GM12878 (cell line): ENCODE measurements around the gene TMEM128. TPM values are rescaled to one million over a fixed set of nuclear protein-coding genes. Genes with fewer than 3 reads are reported as not detected.

Source experiments
- ATAC-seq: fragments of 200-7000 bp; cut with Tn5 transposase; 3 replicates; pipeline ENCODE4 v1.9.1; 2020; ENCODE audit warnings: mild to moderate bottlenecking, moderate library complexity
- BruUV-seq: library from RNA; stranded (reverse); fragments of 400-500 nt; replicated peaks from 2 replicates; lab custom pipeline; 2021; lab: Mats Ljungman, UMichigan
- CTCF ChIA-PET: fragments of 300-600 bp; sonication (Branson Sonifier 250); formaldehyde crosslinking; extraction: SDS; loops from one replicate; lab custom pipeline; 2021; ENCODE audit warnings: inconsistent platforms; lab: Yijun Ruan, JAX
- POLR2A ChIA-PET: fragments of 350-600 bp; formaldehyde crosslinking; extraction: SDS; loops from one replicate; lab custom pipeline; 2021; ENCODE audit warnings: inconsistent platforms; lab: Charles Lee
- RAD21 ChIA-PET: fragments of 300-600 bp; sonication (Branson Sonifier 250); formaldehyde crosslinking; loops from one replicate; lab custom pipeline; 2023; ENCODE audit warnings: antibody characterized with exemption; ENCODE audit not compliant: unreplicated experiment; lab: Charles Lee
- SMC1A ChIA-PET: fragments of 300-600 bp; sonication (Branson Sonifier 250); formaldehyde crosslinking; loops from one replicate; lab custom pipeline; 2023; ENCODE audit not compliant: unreplicated experiment, uncharacterized antibody; lab: Charles Lee
- DNase-seq: peaks from one replicate; pipeline ENCODE4 v3.0.0-alpha.2; 2011; ENCODE audit warnings: low read depth, low spot score
- FAIRE-seq: peaks from 3 replicates; lab custom pipeline; 2011; peaks lifted over from hg19 to GRCh38; lab: Jason Lieb, UNC
- H2AFZ ChIP-seq: 2 replicates; pipeline ENCODE4 v1.6.0; 2011; ENCODE audit warnings: low read depth, low read length, control low read depth; ENCODE audit not compliant: control insufficient read depth
- H3K27ac ChIP-seq: 2 replicates; pipeline ENCODE4 v1.5.1; 2011; ENCODE audit warnings: control low read depth; ENCODE audit not compliant: control insufficient read depth, insufficient read depth
- H3K27me3 ChIP-seq, 2 experiments: replicated peaks in 1 of 2; 2 replicates each; pipeline versions ENCODE4 v1.6.0 to v1.6.1; 2011; ENCODE audit warnings: low read length in 1 of 2; ENCODE audit not compliant: control insufficient read depth in 2 of 2, insufficient read depth in 2 of 2
- H3K36me3 ChIP-seq, 2 experiments: 2 replicates each; pipeline ENCODE4 v1.5.1; 2011; ENCODE audit warnings: low read length in 1 of 2; ENCODE audit not compliant: control insufficient read depth in 2 of 2, insufficient read depth in 2 of 2
- H3K4me1 ChIP-seq: 2 replicates; pipeline ENCODE4 v1.6.1; 2011; ENCODE audit warnings: mild to moderate bottlenecking, low read length, moderate library complexity, mixed read lengths; ENCODE audit not compliant: control insufficient read depth, insufficient read depth
- H3K4me2 ChIP-seq: 2 replicates; pipeline ENCODE4 v1.6.0; 2011; ENCODE audit warnings: control low read depth; ENCODE audit not compliant: control insufficient read depth, insufficient read depth
- H3K4me3 ChIP-seq: fragments of 200-600 bp; sonication (generic); 2 replicates; pipeline ENCODE4 v1.5.1; 2016
- H3K79me2 ChIP-seq: 2 replicates; pipeline ENCODE4 v1.6.0; 2011; ENCODE audit warnings: low read length; ENCODE audit not compliant: control insufficient read depth, insufficient read depth
- H3K9ac ChIP-seq: 2 replicates; pipeline ENCODE4 v1.8.0; 2011; ENCODE audit warnings: low read length, control low read depth, mixed read lengths; ENCODE audit not compliant: control insufficient read depth, insufficient read depth
- H3K9me3 ChIP-seq: replicated peaks from 3 replicates; pipeline ENCODE4 v1.5.1; 2011; ENCODE audit warnings: mild to moderate bottlenecking, low read length; ENCODE audit not compliant: control insufficient read depth, insufficient read depth
- H4K20me1 ChIP-seq: 2 replicates; pipeline ENCODE4 v1.6.0; 2011; ENCODE audit not compliant: control insufficient read depth, insufficient read depth
- BRCA1 ChIP-seq: IDR thresholded peaks from 2 replicates; pipeline ENCODE4 v1.6.1; 2011; ENCODE audit warnings: low read depth, low read length, improper control_type of control experiment
- CBFB ChIP-seq: IDR thresholded peaks from 2 replicates; pipeline ENCODE4 v1.6.1; 2016; ENCODE audit warnings: antibody characterized with exemption, low read depth
- JUND ChIP-seq: IDR thresholded peaks from 2 replicates; pipeline ENCODE4 v1.6.1; 2012; ENCODE audit warnings: low read depth, mild to moderate bottlenecking, low read length, improper control_type of control experiment, moderate library complexity
- POLR2AphosphoS5 ChIP-seq: IDR thresholded peaks from 2 replicates; pipeline ENCODE4 v1.6.1; 2011; ENCODE audit warnings: mild to moderate bottlenecking, low read length, inconsistent platforms
- RELA ChIP-seq: fragments of 450-650 bp; IDR thresholded peaks from 2 replicates; pipeline ENCODE4 v1.8.0; 2014; ENCODE audit warnings: borderline replicate concordance; ENCODE audit not compliant: partially characterized antibody
- SIX5 ChIP-seq: IDR thresholded peaks from 2 replicates; pipeline ENCODE4 v1.6.1; 2011; ENCODE audit warnings: mild to moderate bottlenecking, low read depth, low read length, moderate library complexity; ENCODE audit not compliant: severe bottlenecking
- SREBF2 ChIP-seq: IDR thresholded peaks from 2 replicates; pipeline ENCODE4 v1.6.1; 2012; ENCODE audit warnings: mild to moderate bottlenecking, low read length
- WGBS: methylation state at CpG from one replicate; pipeline ENCODE4 v1.1.6; 2016; ENCODE audit warnings: low lambda C conversion rate; ENCODE audit not compliant: insufficient replicate concordance, insufficient coverage; ENCODE audit errors: missing lambda C conversion rate; 5-methylcytosine and 5-hydroxymethylcytosine counted together
- in situ Hi-C: fragments of 300-500 bp; cut with MboI; formaldehyde crosslinking; loops from 9 replicates; pipeline ENCODE4 v1.14.3; 2018; ENCODE audit warnings: mixed read lengths
- intact Hi-C: fragments of 100-400 bp; cut with micrococcal nuclease; formaldehyde crosslinking; loops from one replicate; pipeline ENCODE4 v1.14.2; 2022; ENCODE audit not compliant: unreplicated experiment
- polyA plus RNA-seq, 11 experiments: library from polyadenylated mRNA; depleted of rRNA in 4 of 11; unstranded in 6 of 11; stranded (reverse) in 5 of 11; fragments of >200 nt; fragmentation: Nextera tagmentation in 4 of 11; fragmentation: Illumina TruSeq in 1 of 11; extraction: Ambion mirVana in 4 of 11; extraction: Trizol in 1 of 11; gene quantifications; 1 replicate in 1 of 11; 2 replicates in 10 of 11; pipeline versions ENCODE4 v1.2.1 to v1.2.3, GENCODE V29; 2011 to 2016; ENCODE audit warnings: inconsistent platforms in 2 of 11, missing spikeins in 2 of 11, low read depth in 1 of 11
- total RNA-seq, 4 experiments: library from RNA; depleted of rRNA in 3 of 4; stranded (reverse); fragments of >200 nt in 3 of 4; fragmentation: Illumina TruSeq in 1 of 4; extraction: Trizol in 1 of 4; gene quantifications; 2 replicates each; pipeline versions ENCODE4 v1.2.1 to v1.2.3, GENCODE V29; 2013 to 2021

Gene TMEM128
- total and polyA plus RNA-seq, 10 of the 15 experiments (the other 5 are each of a cell fraction or from before 2014, with no cell fraction given) = 9.3 to 44.2 (median 18.9) TPM

DNA sequence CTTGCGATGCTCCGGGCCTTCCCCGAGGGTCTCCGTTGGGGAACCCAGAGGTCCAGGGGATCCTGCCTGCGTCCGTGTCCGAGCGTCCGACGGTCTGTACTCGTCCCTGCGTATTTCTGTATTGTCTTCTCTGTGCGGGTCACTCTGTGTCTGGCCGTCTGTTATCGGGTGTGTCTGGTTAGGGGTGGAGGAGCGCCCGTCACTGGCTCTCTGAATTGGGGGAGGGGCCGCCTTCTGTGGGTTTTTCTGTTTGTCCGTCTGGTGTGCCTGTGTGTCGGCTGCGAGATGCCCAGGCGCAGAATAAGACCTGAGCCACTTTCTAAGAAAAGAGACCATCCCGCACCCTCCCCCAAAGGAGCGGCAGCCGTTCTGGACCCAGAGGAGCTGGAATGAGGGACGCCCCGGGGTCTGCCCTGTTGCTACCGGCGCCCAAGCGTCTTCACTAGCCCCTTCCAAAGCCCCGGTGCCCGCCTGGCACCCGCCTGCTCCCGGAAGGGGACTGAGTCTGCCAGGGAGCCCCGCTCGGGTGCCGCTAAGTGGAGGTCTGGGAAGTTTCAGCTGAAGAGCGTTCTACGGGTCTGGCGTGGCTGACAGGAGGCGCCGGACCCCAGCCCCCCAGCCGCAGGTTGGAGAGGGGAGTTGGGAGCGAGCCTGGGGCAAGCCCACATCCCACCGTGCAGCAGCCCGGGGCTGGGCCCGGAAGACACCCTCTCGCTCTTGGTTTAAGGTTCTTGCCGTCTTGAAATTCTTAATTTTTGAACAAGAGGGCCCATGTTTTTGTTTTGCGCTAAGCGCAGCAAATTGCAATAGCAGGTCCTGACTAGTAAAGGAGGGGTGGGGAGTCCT is 20.3 kb downstream of the TMEM128 start:
- in situ Hi-C loops = no loop called here
- ChIA-PET POLR2A (no interaction called here), CTCF (no interaction called here), RAD21 (interaction anchor here (0.7 kb wide), 1 partner anchor 1742 kb away, joined by 3 read pairs; no protein-coding TSS in a partner anchor), SMC1A (no interaction called here)
- no peaks in the 10 kb centered on the region for H3K4me1 ChIP-seq
- TF ChIP-seq BRCA1 (no peak), JUND (no peak), SREBF2 (no peak), SIX5 (no peak), CBFB (no peak), POLR2AphosphoS5 (no peak), RELA (no peak)
- no peak overlapping the region for H3K9ac ChIP-seq
- BruUV-seq = no TSS peak
- intact Hi-C loops = no loop called here
- WGBS = 57% methylated on average over 51 of the region's 51 CpGs
- H4K20me1 ChIP-seq = no peaks in the 10 kb centered on the region
- H3K27me3 ChIP-seq = peaks cover 0 to 2% of the 10 kb centered on the region in 2 experiments; a peak in 1 of 4 replicates
- no peak overlapping the region for H3K27ac ChIP-seq
- FAIRE-seq = no peak
- H3K9me3 ChIP-seq = no peaks in the 10 kb centered on the region
- no peak for DNase-seq
- H3K4me2 ChIP-seq = no peak overlapping the region
- no peaks in the 10 kb centered on the region for H3K36me3 ChIP-seq
- no peak overlapping the region for H3K4me3 ChIP-seq
- H2AFZ ChIP-seq = no peak overlapping the region
- no peak for ATAC-seq
- H3K79me2 ChIP-seq = no peaks in the 10 kb centered on the region
